HG03457 (cell line): ENCODE results near the gene SPCS3.
"Not testable (repeated sequence)": the region's sequence is repeated elsewhere in the genome, so short reads cannot be mapped to it uniquely, and the experiment has no call there.

Experiments used
- ATAC-seq: cut with Tn5 transposase; IDR thresholded peaks from one replicate; pipeline ENCODE4 v1.9.1; 2021; ENCODE audit warnings: moderate number of reproducible peaks; ENCODE audit not compliant: unreplicated experiment

The SPCS3 gene

DNA sequence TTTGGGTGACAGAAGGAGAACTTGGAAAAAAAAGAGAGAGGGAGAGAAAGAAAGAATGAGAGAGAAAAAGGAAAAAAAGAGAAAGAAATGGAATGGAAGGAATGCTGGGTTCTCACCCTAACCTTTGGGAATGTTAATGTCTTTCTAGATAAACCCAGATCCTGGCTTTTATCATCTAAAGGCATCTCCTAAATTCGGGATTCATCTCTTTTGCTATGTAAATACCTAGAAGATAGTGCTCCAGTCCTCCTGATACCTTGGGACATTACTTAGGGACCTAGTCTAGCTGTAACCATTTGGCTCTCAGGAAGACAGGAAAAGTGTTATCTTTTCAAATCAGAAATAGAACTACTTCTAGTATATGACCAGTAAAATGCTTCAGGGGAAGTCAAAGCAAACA, 15.8 kb upstream of the SPCS3 start:
- ATAC-seq = no peak

DNA sequence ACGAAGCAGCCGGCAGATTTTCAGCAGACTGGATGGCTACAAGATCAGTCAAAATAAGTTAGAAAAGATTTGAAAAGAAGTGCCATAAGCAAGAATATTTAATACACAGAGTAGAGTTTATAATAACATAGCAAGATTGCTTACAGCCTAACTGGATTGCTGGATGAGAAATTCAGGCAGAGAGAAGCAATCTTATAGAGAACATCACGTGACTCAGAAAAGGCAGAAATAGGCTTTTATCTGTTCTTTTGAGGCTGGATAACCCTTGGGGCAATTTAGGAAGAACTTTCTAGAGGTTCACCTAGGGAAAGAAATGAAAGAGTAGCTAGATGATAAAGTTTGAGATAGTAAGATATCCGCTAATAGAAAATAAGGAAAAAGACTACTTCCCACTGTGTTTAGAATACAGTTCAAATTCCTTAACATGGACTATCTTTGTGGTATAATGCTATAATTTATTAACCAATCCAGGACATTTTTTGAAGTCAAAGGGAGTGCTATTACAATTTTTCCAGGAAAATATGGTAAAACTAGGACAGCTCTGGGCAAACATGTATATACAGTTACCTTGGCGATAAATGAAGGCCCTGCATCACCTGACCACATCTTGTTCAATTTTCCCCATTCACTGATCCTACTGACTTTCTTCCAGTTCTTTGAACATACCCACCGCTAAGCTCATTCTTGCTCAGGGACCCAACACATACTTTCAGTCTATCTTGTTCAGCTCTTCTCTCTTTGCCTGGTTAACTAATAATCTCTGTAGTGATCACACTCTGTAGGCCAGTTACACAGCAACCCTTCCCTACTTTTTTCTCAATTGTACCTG, 12.7 kb upstream of the SPCS3 start:
- ATAC-seq = no peak

DNA sequence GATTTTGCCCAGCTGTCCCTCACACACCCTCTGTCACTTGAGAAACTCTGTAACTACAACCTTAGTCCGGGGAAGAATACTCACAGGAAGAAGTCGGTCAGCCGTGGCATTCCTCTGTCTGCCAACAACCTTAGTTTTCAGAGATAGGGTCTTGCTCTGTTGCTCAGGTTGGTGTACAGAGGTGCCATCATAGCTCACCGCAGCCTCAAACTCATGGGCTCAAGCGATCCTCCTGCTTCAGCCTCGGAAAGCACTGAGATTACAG, 12.2 kb upstream of the SPCS3 start:
- no peak for ATAC-seq

DNA sequence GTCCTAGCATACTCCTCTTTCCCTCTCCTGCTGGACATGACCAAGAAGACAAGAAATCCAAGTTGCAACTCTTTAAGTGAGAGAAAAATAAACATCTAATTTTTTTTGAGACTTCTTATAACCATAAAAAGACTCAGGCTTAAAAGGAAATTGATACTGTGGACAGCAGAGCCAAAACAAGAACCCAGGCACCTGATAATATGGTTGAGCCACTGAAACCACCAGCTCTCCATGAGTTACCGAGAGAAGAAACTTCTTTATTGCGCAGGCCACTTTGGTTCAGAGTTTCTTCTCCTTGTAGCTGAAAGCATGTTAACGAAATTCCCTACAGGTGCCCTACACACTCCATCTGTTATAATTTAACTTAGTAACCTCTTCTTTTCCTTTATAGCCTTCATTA, 11.3 kb upstream of the SPCS3 start:
- ATAC-seq = peak; percentile 34

DNA sequence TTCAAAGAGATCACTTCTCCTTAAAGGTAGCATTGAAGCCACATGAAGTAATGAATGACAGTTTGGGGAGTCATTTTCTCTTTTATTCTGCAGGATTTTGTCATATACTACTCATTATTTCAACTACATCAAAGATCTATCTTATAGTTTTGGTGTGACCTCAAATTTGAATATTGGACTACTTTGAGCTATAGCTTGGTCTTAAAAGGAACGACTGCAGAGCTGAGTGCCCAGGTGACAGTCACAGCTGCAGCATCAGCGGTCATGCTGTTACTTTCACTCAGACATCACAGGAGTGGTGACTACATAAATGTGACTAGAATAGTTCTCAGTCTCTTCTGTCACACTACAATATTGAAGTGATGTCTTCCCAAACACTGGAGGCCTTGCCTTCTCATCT, 10.7 kb upstream of the SPCS3 start:
- peak; percentile 97 for ATAC-seq

DNA sequence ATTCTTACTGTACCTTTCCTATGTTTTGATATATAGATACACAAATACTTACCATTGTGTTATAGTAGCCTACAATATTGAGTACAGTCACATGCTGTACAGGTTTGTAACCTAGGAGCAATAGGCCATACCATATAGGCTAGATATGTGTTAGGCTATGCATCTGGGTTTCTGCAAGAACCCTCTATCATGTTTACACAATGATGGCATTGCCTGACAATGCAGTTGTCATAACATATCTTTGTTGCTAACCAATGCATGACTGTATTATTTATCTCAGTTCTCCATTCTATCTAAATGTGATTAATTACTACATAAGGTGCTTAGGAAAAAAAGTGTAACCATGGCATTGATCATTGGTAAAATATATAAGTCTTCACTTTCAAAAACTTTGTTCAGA, 10.0 kb upstream of the SPCS3 start:
- ATAC-seq = no peak

DNA sequence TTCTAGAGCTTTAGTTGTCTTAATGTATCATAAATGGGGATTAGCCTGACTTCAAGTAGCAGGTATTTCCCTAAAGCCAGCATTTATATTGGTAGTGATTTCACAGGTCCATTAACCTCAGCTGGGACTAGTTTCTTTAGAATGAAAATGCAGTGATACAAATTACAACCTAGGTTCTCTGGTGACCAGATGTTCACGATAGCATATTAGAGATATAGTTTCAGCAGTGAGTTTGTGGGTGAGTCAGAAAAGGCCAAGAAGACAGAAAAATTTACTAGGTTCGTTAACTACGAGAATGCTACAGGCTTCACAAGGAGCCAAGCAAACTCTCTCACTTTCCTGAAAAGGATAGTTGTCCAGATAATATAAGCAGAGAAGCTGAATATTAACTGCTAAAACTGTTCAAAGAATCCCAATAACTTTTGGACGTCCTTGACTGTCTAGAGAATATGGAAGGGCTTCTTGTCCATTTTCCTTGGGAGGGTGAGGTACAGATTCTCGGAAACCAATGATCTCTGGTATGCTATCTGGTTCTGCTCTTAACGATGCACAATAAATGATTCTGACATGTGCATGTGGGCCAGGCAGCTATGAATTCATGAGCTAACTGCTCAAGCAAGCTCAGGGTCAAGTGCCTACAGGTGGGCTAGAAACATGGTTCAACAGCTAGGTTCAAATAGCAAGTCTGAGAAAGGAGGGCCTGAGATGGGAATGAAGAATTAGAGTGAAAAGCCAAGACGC, 6.0 kb upstream of the SPCS3 start:
- no peak for ATAC-seq

DNA sequence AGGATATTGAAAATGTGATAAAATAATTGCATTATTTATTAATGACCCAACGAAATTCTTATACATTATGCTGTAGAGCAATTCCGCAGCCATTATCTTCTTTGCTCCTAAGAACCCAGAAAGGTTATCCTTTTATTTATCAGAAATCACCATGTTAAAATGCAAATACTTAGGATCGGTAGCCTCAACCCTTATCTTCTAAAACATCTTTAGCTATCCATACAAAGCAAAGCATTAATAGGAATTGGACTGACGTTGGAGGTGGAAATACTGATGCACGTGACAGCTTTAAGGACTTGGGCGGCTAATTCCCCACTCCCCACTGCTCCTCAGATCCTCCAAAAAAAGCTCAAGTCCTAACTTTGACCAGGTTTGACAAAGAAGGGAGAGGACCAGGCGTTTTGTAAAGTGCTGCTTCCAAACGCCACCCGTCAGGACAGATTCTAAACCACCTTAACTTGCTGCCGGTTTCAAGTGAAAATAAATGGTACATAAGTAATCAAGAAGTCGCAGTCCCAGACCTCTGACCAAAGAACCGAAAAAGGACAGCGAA, 539 bp upstream of the SPCS3 start:
- no peak for ATAC-seq

DNA sequence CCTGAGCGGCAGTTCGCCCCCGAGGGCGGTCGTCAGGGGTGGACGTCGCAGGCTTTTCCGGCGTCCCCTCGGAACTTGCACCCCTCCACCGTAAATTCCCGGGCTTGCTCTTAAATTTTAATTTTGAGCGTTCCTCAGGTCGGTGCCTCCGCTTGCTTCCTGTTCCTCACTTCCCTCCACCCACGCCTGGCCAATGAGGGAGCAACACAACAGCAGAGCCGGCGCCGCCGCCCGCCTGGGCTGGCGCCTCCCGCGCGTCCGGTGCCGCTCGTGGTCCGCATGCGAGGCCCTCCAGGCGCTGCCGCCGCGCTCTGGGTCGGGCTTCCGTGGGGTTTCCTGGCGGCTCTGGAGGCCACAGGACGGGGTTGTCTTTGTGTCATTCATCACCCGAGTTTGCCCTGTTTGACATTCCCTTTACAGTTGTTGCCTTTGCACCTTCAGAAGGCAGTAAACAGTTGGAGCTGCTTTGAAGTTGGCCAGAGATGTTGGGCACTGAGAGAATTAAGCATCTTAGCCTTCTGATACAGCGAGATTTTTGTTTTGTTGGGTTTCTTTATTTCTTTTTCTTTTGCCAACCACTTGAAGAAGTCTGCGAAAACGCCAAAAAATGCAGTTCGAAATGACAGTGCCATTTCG, 692 bp downstream of the SPCS3 start:
- peak; percentile 83 for ATAC-seq

DNA sequence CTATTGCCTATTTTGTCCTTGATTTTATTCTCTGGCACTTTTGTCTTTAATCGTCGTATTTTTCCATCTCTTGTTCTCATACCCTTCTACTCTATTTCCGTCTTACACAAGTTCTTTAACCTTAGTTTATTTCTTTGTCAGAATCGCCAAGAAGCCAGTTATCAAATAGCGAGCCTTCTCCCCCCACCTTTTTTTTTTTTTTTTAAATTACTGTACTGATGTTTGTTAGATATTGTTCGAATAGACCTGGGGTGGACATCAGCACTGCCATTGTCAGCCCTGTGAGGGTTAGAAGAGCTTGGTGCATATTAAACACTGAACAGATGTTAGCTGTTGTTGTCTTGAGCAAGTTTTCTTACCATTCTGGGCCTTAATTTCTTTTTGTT, 1.2 kb downstream of the SPCS3 start:
- ATAC-seq = no peak

DNA sequence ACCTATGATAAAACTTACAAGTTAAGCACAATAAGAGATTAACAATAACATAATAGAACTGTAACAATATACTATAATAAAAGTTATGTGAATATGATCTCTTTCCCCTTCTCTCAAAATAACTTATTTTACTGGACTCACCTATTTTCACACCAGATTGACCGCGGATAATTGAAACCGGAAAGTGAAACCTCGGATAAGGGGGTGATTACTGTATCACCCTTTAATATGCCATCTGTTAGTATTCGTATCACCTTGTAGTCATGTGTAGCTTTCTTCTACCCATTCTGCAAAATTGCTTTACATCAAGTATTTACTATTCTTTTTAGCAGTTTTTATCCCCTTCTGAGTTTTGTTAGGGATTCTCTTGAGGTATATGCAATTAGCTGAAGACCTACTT, 1.8 kb downstream of the SPCS3 start:
- no peak for ATAC-seq

DNA sequence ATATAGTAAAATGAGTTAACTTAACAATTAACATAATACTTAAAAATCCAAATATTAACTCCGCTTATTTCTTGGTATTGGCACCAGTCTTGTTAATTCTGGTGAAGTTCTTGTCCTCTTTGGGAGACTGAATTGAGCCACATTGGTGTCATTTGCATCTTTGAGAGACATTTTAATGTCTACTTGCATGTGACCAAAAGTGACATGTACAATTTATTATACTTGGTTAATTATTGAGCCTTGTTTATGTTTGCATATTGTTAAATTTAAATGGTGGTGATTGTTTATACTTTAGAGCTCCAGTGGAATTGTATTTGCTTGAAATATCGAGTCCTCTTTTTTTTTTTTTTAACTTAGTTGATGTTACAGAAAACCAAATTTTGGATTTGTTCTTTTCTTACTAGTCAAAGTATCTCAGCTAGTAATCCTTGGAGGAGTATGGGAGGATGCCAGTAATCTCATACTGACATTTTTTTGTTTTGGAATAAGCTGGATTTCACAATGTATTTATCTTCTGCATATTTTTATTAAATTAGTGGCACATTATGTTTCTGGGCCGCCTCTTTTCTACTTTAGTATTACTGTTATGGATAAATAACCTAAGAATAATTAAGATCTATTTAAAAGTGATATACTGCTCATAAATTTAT, 3.9 kb downstream of the SPCS3 start:
- no peak for ATAC-seq

DNA sequence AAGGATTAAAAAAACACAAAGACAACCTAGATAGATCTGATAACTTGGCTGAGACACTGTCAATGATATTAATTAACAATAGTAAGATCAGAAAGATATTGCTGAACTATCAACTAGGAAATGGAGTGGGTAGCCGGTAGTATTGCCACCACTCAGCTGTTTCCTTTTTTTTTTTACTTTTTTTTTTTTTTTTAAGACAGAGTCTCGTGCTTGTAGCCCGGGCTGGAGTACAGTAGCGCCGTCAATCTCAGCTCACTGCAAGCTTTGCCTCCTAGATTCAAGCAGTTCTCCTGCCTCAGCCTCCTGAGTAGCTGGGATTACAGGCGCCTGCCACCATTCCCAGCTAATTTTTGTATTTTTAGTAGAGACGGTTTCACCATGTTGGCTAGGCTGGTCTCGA, 5.1 kb downstream of the SPCS3 start:
- not testable (repeated sequence) for ATAC-seq

DNA sequence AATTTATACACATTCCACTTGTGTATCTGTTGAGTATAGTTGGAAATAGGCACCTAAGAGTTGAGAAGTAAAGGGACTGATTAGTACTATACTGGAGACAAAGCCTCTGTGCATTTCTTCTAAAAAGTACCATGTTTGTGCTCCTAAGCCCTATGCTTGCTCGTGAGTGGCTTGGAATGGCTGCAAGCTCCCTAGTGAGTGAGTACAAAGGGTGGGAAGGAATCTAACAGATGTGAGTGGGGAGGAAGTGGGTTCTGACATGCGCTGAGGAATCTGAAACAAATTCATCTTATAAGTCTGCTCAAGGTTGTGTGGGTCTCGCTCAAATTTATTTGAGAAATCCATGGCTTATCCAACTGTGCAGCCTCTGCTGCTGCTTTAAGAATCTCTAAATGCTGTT, 13.3 kb downstream of the SPCS3 start:
- ATAC-seq = no peak

DNA sequence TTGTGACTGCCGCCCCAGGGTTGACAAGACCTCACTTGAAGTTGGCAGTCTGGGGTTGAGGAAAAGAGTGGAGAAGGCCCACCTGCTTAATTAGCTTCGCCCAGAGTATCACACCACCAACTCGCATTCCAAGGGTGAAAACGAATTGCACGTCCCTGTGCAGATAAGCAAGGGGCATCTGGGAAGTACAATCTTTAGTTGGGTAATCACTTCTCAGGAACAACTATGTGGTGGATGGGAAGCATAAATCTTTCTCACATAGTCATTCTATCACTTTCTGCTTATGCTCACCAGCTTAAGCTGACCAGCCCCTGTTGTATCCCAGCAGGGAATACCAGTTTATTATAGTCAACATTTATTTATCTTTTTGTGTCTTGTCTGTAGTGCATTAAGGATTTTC, 14.3 kb downstream of the SPCS3 start:
- no peak for ATAC-seq

DNA sequence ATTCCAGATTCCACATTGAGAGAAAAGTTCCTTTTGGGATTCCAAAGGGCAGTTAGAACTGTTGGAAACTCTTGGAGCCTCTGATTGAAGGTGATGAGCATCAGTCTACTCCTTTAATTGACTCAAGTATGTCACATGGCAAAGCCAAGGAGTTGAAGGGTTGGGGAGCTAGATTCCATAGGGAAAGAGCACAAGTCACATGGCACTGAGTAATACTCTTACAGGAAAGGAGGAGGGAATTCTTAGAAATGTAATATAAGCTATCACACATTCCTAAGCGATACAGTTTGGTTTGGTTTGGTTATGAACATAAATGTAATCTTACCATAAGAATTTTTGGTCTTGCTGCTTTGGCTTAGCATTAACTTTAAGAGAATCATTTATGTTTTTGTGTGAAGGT, 15.7 kb downstream of the SPCS3 start:
- no peak for ATAC-seq

DNA sequence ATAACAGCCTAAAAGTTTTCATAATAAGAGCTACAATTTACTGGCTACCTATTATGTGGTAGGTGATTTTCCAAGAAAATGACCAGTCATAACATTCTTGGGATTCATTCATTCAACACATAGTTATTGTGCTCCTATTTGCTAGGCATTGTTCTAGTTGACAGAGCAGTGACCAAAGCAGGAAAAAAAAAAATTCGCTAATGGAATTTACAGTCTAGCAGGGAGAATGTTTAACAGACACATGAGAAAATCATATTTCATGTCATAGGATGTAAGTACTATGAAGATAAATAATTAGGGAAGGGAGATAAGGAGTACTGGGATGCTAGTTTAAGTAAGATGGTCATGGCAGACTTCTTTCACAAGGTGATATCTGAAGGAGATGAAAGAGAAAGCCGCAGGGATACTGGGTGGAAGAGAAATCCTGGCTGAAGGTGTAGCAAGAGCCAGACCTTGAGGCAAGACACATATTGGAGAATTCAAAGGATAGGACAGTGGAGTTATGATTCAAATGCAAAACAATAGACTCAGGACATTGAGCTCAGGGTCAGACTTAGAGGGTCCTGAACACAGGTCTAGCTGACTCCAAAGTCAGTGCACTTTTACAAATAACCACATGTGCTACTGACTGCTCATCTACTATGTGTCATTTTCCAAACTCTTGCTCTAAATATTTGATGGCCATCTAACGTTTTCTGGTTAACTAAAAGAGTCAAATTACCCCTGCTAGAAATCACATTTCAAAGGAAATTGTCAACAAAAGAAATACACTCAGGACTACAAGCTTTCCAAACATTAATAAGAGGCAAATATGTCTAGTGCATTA, 20.4 kb downstream of the SPCS3 start:
- ATAC-seq = no peak

DNA sequence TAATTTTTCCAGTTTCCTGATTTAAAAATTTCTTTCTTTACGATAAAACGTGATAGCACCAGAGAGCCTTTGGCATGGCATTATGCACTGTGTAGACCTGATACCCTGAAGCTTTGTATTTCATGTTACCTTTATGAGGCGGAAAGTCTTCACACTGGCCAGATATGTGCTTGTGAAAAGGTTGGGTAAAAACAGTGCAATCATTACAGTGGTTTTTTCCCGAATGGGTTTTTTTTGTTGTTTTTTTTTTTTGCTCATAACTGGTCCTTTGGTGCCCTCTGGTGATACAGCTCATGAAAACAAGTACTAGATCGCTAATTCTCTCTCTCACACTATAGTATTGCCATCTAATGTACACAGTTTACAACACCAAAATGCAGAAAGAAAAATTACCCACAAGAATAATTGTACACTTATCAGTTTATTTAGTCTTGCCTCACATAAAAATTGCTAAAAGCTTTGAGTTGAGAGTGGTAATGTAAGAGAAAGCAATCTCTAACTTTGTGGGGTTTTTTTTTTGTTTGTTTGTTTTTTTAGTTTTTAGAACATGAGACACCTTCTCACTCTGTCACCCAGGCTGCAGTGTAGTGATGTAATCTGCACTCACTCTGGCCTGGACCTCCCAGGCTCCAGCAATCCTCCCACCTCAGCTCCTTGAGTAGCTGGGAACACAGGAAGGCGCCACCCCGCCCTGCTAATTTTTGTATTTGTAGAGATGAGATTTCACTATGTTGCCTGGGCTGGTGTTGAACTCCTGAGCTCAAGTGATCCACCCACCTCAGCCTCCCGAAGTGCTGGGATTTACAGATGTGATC, 21.3 kb downstream of the SPCS3 start:
- peak; percentile 47 for ATAC-seq

DNA sequence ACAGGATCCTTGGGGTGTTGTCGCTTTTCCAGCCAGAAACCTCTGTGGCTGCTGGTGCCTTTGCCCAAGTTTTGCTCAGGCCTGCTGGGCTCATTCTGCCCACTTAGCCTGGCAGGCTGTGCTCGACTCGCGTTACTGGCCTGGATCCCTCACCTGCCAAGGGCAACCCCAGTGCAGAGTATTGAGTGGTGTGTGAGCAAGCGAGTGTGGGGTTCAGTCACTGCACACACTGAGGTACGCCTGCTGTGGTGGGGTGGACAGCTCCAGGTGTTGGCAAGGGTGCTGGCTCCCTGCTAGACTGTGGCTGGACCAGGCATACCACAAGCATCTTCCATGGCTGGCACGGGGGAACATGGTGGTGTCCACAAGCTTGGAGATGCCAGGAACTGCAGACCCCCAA, 22.6 kb downstream of the SPCS3 start:
- ATAC-seq = no peak

DNA sequence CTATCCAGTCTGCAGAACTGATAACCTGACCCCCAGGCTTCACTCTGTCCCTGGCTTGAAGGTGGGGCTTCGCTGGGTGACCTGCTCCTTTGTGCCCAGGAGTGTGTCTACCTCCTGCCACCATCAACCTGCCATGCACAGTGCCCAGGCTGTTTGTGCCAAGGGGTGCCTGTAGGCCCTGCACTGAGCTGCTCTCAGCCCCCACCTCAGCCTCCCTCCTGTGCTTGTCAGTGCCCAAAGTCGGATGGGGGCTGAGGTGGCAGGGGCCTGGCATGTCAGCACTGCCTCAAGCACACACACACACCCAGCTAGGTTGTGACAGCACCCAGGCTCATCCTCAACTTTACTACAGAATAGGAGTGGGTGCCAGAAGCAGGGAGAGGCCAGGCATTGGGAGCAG, 23.5 kb downstream of the SPCS3 start:
- no peak for ATAC-seq
